ENCODE data around the gene NLRP10.

DNA sequence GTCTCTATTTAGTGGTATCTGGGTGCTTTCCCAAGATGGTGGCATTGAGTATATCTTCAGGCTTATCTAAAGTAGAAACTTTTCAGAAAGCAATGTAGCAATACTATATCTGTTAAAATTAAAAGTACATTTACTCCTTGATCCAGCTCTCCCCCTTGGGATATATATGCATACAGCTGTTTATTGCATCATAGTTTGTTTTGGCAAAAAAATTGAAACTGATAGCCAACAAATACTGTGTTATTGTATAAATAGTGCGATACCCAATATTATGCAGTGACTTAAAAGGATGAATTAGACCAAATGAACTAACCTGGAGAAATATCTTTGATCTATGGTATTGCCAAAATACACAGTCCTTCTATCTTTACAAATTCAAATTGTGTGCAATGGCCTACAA is 15.3 kb downstream of the NLRP10 start:
- TF ChIP-seq, protein P1, sequence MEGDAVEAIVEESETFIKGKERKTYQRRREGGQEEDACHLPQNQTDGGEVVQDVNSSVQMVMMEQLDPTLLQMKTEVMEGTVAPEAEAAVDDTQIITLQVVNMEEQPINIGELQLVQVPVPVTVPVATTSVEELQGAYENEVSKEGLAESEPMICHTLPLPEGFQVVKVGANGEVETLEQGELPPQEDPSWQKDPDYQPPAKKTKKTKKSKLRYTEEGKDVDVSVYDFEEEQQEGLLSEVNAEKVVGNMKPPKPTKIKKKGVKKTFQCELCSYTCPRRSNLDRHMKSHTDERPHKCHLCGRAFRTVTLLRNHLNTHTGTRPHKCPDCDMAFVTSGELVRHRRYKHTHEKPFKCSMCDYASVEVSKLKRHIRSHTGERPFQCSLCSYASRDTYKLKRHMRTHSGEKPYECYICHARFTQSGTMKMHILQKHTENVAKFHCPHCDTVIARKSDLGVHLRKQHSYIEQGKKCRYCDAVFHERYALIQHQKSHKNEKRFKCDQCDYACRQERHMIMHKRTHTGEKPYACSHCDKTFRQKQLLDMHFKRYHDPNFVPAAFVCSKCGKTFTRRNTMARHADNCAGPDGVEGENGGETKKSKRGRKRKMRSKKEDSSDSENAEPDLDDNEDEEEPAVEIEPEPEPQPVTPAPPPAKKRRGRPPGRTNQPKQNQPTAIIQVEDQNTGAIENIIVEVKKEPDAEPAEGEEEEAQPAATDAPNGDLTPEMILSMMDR (IDR thresholded peaks at IDR 0.05): no peak
- no peak for TF ChIP-seq POLR2A (IDR thresholded peaks at IDR 0.05)
